Activated T-helper 1 cell treated with anti-CD3 and anti-CD28 coated beads, Interleukin-2, amount 50 U/mL, for 16 hours (primary cell): ENCODE data around the gene FCAR.
"Not testable (repeated sequence)": the region's sequence is repeated elsewhere in the genome, so short reads cannot be mapped to it uniquely, and the experiment has no call there.

Source experiments
- DNase-seq, 2 donors: peaks; one replicate each; pipeline ENCODE4 v3.0.0-alpha.2; 2020; ENCODE audit warnings: low read depth in 1 of 2, low spot score in 1 of 2

FCAR gene

DNA sequence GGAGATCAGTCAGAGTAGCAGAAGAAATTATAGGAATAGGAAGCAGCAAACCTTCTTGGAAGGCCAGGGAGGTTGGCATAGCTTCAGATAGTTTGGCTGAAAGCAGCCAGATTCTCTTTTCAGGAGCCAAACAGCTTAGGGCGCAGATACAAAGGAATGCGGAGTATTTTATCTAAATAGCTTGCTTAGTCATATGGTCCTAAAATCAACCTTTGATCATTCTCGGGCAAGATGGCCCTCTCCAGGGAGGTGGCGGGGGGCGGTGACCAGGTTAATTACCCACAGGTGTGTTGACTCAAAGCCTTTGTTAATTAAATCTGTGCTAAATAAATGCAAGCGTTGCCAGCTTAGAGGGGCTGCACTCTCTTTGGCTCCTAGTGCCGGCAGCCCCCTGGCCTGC lies 19.4 kb downstream of the FCAR start:
- no peak for DNase-seq

DNA sequence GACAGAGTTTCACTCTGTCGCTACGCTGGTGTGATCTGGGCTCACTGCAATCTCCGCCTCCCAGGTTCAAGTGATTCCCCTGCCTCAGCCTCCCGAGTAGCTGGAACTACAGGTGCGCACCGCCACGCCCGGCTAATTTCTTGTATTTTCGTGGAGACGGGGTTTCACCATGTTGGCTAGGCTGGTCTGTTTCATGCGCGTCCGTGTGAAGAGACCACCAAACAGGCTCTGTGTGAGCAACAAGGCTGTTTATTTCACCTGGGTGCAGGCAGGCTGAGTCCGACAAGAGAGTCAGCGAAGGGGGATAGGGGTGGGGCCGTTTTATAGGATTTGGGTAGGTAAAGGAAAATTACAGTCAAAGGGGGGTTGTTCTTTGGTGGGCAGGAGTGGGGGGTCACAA lies 20.1 kb downstream of the FCAR start:
- not testable (repeated sequence) for DNase-seq

DNA sequence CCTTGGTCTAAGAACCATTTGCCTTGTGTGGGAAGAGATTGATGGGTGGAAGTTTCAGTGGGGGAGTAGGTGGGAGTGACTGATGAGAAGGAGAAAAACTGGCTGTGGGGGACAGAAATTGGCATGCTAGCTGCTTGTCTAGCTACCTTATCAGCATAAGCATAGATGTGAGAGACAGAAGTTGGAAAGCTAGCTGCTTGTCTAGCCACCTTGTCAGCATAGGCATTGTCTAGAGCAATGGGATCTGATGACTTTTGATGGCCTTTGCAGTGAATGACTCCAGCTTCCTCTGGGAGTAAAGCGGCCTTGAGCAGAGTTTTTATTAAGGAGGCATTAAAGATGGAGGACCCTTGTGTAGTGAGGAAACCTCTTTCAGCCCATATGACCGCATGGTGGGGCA lies 22.0 kb downstream of the FCAR start:
- DNase-seq: no peak

GRCh38 chr19:54898685-54899084 lies 24.6 kb downstream of the FCAR start:
- DNase-seq: not testable (repeated sequence)

- not testable (repeated sequence) for DNase-seq
Observed at GRCh38 chr19:54899646-54900045, 25.6 kb downstream of the FCAR start.

DNA sequence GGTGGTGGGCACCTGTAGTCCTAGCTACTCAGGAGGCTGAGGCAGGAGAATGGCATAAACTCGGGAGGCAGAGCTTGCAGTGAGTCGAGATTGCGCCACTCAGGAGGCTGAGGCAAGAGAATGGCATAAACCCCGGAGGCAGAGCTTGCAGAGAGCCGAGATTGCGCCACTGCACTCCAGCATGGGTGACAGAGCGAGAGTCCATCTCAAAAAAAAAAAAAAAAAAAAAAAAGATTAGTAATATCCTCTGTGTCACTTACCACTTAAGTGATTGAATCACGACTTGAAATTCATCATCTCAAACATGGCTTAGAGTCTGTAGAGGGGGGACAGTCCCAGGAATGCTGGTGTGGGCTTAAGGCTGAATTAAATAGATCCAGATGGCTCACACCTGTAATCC lies 27.1 kb downstream of the FCAR start:
- not testable (repeated sequence) for DNase-seq

DNA sequence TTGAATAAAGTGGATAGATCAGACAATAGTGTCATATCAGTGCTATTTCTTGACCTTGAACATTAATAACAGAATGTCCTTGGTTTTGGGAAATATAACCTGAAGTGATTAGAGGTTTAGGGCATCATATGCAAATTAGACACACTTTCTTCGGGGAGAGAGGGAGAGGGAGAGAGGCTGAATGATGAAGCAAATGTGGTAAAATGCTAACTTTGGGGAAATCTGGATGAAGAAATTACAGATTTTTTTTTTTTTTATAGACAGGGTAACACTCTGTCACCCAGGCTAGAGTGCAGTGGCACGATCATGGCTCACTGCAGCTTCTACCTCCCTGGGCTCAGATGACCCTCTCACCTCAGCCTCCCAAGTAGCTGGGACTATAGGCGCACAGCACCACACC lies 28.0 kb downstream of the FCAR start:
- no peak for DNase-seq

DNA sequence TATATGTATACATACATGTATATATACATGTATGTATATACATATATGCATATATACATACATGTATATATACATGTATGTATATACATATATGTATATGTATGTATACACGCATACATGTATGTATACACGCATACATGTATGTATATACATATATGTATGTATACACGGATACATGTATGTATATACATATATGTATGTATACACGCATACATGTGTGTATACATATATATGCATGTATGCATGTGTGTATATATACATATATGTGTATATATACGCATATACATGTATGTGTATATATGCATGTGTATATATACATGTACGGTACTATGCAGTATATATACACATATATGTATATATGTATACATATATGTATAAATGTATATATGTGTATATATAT lies 29.3 kb downstream of the FCAR start:
- no peak for DNase-seq

- not testable (repeated sequence) for DNase-seq
Observed at GRCh38 chr19:54904261-54904660, 30.2 kb downstream of the FCAR start.

DNA sequence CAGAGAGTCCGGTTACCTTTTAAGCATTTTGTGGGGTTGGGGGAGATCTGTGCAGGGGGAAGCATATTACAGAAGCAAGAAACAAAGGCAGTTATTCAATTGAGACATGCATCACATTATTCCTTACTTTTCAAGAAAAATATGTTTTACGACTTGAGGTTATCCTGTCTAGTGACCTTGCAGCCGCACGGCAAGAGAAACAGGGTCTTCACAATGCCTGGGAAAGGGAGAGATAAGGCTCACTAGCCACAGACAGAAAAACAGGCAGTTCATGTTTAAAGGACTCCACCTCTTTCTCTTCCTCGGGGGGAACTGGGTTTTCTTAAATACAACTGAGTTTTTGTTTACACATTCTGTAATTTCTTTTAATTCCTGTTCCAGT lies 31.4 kb downstream of the FCAR start:
- DNase-seq: no peak

DNA sequence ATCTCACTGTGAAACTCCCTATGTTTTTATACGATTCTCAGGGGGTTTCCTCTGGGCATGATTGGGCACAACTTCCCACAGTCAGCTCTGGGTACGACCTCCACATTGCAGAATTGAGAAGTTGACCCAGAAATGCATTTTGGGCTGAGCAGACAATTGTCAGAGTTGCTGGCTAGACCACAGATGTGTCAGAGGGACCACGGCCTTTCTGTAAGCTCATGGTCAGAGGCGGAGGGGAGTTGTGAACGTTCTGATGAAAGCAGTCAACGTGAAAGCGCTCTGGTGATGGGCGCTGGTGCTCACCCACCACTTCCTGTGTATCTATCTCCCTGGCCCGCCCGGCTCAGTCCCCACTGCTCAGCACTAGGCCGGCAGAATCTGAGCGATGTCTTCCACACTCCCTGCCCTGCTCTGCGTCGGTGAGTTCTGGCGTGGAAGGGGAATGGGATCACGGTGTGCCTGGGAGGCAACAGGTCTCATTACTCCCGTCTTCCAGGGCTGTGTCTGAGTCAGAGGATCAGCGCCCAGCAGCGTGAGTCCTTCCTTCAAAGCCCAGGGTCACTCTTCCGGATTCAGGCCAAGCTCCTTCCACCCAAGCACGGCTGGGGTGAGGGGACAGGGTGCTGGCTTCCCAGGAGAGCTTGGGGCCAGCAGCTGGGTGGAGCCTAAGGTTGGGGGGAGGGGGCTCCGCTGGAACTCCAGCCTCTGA lies 31.9 kb downstream of the FCAR start, which contains the start of gene NCR1:
Gene NCR1, plus strand, starts transcription at position 346 of the 709 bp plus-strand sequence. Its CDS starts 40 bp downstream, at position 386.
- DNase-seq: no peak

GRCh38 chr19:54906819-54907218 lies 32.8 kb downstream of the FCAR start:
- DNase-seq: no peak

- DNase-seq: not testable (repeated sequence)
Observed at GRCh38 chr19:54907899-54908298, 33.9 kb downstream of the FCAR start.

DNA sequence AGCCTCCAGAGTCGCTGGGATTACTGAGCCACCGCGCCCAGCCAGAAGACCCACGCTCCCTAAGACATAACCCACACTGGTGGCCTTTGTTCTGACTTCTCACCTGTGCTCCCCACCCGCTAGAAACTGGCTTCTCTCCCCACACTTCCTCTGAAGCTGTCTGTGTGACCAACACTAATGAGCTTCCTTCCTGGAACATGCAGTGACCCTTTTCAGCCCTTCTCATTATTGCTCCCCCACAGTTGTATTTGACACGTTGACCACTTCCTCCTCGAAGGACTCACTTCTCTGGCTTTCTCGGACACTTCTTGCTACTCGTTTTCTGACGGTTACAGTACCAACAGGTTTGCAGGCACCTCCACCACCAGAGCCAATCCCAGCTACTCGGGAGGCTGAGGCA lies 42.8 kb downstream of the FCAR start:
- DNase-seq: no peak

DNA sequence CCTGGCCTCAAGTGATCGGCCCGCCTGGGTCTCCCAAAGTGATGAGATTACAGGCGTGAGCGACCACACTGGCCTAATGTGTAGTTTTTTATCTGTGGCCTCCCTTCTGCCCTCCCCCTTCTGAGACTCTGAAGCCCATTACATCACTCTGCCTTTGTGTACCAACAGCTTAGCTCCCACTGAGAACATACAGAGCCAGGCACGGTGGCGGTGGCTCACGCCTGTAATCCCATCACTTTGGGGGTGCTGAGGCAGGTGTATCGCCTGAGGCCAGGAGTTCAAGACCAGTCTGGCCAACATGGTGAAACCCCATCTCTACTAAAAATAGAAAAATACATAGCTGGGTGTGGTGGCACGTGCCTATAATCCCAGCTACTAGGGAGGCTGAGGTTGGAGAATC lies 44.5 kb downstream of the FCAR start:
- DNase-seq: no peak

DNA sequence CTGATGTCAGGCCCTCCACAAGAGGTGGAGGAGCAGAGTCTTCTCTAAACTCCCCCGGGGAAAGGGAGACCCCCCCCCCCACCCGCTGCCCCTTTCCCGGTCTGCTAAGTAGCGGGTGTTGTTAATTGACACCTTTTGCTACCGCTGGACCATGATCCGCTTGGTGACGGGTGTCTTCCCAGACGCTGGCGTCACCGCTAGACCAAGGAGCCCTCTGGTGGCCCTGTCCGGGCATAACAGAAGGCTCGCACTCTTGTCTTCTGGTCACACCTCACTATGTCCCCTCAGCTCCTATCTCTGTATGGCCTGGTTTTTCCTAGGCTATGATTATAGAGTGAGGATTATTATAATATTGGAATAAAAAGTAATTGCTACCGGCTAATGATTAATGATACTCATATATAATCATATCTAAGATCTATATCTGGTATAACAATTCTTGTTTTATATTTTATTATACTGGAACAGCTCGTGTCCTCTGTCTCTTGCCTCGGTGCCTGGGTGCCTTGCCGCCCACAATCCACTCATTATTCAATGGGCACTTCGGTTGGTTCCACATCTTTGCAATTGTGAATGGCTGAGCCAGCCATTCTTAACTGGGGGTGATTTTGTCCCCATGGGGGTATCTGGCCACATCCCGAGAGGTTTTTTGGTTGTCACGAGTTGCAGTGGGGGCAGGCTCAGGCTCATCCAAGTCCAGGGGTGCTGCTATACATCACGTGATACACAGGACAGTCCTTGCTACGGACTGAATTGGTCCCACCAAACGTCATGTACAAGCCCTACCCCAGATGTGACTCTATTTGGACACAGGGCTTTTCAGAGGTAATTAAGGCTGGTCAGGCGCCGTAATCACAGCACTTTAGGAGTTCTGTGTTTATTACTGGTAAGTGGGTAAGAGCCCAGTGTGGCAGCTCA lies 45.9 kb downstream of the FCAR start:
- DNase-seq: not testable (repeated sequence)

GRCh38 chr19:54921082-54921481 lies 47.0 kb downstream of the FCAR start:
- DNase-seq: no peak

DNA sequence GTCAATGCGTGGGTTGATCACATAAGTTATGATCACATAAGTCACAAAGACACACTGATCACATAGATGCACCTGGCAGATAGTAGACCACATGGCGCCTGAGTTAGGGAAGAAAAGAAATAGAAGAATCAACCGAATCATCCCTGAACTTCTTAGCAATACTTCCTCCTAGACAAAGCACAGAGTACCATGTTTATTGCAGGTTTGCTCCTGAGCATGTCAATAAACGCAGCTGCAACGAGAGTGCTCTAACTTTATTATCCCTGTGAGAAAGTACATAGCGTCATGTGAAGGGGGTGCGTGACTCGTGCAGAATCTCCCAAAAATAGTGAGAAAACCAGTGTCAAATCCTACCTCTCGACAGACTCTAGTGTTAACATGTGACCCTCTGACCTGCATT lies 49.2 kb downstream of the FCAR start:
- DNase-seq: no peak

- DNase-seq: no peak
Observed at GRCh38 chr19:54928299-54928698, 54.3 kb downstream of the FCAR start.

DNA sequence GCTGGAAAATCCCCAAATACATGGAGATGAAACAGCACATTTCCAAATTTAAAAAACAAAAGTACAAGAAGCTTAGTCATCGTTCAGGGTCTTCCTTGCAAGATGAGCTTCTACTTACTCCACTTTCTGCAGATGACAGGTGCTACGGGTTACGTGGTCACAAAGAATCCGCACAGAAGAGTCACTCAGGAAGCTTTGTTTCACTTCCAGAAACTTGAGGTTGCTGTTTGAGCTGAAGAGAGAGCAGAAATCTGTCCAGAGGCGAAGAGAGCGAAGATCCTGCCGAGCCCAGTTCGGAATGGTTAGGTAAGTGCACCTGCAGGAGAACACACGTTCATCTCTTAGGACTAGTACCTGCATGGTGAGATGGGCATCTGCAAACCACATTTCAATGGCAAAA lies 63.9 kb downstream of the FCAR start:
- no peak for DNase-seq

DNA sequence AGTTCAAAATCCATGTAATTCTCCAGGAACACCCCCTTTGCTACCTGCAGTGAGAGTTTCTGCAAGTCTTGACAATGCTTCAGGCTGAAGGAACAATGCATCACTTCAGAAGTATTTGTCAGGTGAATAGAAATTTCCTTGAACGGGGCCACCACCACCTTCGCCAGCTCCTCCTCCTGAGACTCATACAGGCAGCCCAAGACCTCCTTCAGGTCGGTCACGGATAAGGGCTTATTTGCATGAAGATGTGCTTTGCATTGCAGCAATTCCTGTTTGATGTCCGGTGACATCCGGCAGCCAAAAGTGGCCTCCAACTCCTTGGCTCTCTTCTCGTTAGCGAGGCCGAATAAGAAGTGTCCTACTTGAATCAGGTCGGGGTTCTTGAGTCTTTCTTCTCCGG lies 64.9 kb downstream of the FCAR start:
- no peak for DNase-seq

GRCh38 chr19:54939538-54939937 lies 65.5 kb downstream of the FCAR start:
- DNase-seq: not testable (repeated sequence)
